ENCODE data around the gene PPP1R15B. TPM values are rescaled to one million over a fixed set of nuclear protein-coding genes. Genes with fewer than 3 reads are reported as not detected.

PPP1R15B gene
- total RNA-seq, 1 donor from 2014 or later = 36.1 TPM

GRCh38 chr1:204413170-204413535 lies 1.5 kb upstream of the PPP1R15B start:
- no peaks in the 10 kb centered on the region for H3K36me3 ChIP-seq
- H3K4me3 ChIP-seq = no peak overlapping the region
- intact Hi-C loops (cut with DNase I) = loop anchor here (10.0 kb wide), 1 partner anchor 548 kb away; the partner anchor contains the start of gene SNRPE
- peak overlapping the region in 1 of 2 donors; percentile 100 for H3K27ac ChIP-seq
- H3K9me3 ChIP-seq = no peaks in the 10 kb centered on the region
- no peak for DNase-seq (ENCODE audit: low spot score in 2 of 2)
- H3K4me1 ChIP-seq = peaks cover 6 to 14% of the 10 kb centered on the region in 2 donors
- H3K27me3 ChIP-seq = no peaks in the 10 kb centered on the region
- TF ChIP-seq CTCF (IDR thresholded peaks at IDR 0.05) = no peak

GRCh38 chr1:204410688-204411450 lies 748 bp downstream of the PPP1R15B start:
- H3K27me3 ChIP-seq = no peaks in the 10 kb centered on the region
- H3K4me3 ChIP-seq = peak overlapping the region; percentile 76 to 100
- peak overlapping the region; percentile 98 to 100 for H3K27ac ChIP-seq
- peak in 1 of 2 donors; percentile 79 for DNase-seq (ENCODE audit: low spot score in 2 of 2)
- peaks cover 3 to 13% of the 10 kb centered on the region in 2 donors for H3K4me1 ChIP-seq
- no peak for TF ChIP-seq CTCF (IDR thresholded peaks at IDR 0.05)
- peaks cover 0 to 2% of the 10 kb centered on the region in 2 donors for H3K36me3 ChIP-seq
- intact Hi-C loops (cut with DNase I) = loop anchor here (2.0 to 10.0 kb wide), 3 partner anchors 20 to 546 kb away; partner anchors contain the start of gene SNRPE
- no peaks in the 10 kb centered on the region for H3K9me3 ChIP-seq

- Histone ChIP-seq H3K9me3 (no peaks in the 10 kb centered on the region), H3K27ac (peak overlapping the region; percentile 98 to 100), H3K4me1 (peaks cover 3 to 17% of the 10 kb centered on the region in 2 donors), H3K4me3 (peak overlapping the region; percentile 76 to 100), H3K36me3 (peaks cover under 1 to 9% of the 10 kb centered on the region in 2 donors), H3K27me3 (no peaks in the 10 kb centered on the region)
- DNase-seq (ENCODE audit: low spot score in 2 of 2) = no peak
- intact Hi-C loops (cut with DNase I) = loop anchor here (2.0 to 10.0 kb wide), 3 partner anchors 21 to 545 kb away; partner anchors contain the start of gene SNRPE
- no peak for TF ChIP-seq CTCF (IDR thresholded peaks at IDR 0.05)
These were observed 1.6 kb downstream of the PPP1R15B start for GRCh38 chr1:204409836-204410687.

DNA sequence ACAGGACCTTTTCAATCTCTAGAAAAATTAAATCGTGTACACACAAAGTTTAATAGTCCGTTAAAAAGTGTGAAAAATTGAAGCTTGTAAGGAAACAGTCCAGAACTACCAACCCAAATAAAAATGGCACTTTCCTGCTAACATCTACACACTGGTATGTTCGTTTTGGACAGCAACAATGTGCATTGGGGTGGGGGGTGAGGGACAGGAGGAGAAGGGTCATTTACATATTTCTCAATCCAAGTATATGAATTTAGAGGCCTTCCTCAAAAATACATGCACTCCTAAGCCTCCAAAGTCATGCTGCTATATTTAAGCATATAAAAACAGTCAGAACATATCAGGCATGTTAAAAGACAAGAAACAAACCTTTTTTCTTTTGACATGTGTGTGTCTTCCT lies 2.5 kb downstream of the PPP1R15B start:
- Histone ChIP-seq H3K36me3 (peaks cover 7 to 18% of the 10 kb centered on the region in 2 donors), H3K27me3 (no peaks in the 10 kb centered on the region), H3K4me3 (peak overlapping the region; percentile 76 to 100), H3K9me3 (no peaks in the 10 kb centered on the region), H3K27ac (peak overlapping the region; percentile 98 to 100), H3K4me1 (peaks cover 3 to 19% of the 10 kb centered on the region in 2 donors)
- intact Hi-C loops (cut with DNase I) = no loop called here
- TF ChIP-seq CTCF (IDR thresholded peaks at IDR 0.05) = no peak
- DNase-seq (ENCODE audit: low spot score in 2 of 2) = no peak

GRCh38 chr1:204408602-204409001 lies 3.0 kb downstream of the PPP1R15B start:
- H3K27me3 ChIP-seq = no peaks in the 10 kb centered on the region
- peak overlapping the region in 1 of 2 donors; percentile 98 for H3K27ac ChIP-seq
- peaks cover 13 to 23% of the 10 kb centered on the region in 2 donors for H3K36me3 ChIP-seq
- H3K9me3 ChIP-seq = no peaks in the 10 kb centered on the region
- DNase-seq (ENCODE audit: low spot score in 2 of 2) = no peak
- H3K4me1 ChIP-seq = peaks cover 3 to 19% of the 10 kb centered on the region in 2 donors
- intact Hi-C loops (cut with DNase I) = no loop called here
- H3K4me3 ChIP-seq = peak overlapping the region; percentile 76 to 100
- no peak for TF ChIP-seq CTCF (IDR thresholded peaks at IDR 0.05)

Measured in ascending aorta (tissue), 2 donors.